PC-9 (cell line): Measurements from ENCODE around the gene MESP2.

Source experiments
- CTCF ChIP-seq: fragments of 200-600 bp; sonication (generic); conservative IDR thresholded peaks from 2 replicates; pipeline ENCODE4 v1.6.1; 2017; ENCODE audit warnings: mixed run types, antibody characterized with exemption, mild to moderate bottlenecking, moderate library complexity
- EZH2 ChIP-seq: fragments of 200-600 bp; sonication (generic); IDR thresholded peaks from 2 replicates; pipeline ENCODE4 v1.8.0; 2017; ENCODE audit warnings: antibody characterized with exemption, low read depth

GRCh38 chr15:89792106-89792805 is 16.1 kb downstream of the MESP2 start:
- TF ChIP-seq CTCF (no peak), EZH2 (no peak)
